HG03196 (cell line): ENCODE measurements around the gene TSACC.
"Not testable (repeated sequence)": the region's sequence is repeated elsewhere in the genome, so short reads cannot be mapped to it uniquely, and the experiment has no call there.

Experiments
- ATAC-seq: cut with Tn5 transposase; IDR thresholded peaks from one replicate; pipeline ENCODE4 v1.9.1; 2021; ENCODE audit not compliant: unreplicated experiment

TSACC gene

GRCh38 chr1:156346035-156346434 is 7.7 kb downstream of the TSACC start:
- ATAC-seq, result not testable (repeated sequence)

GRCh38 chr1:156346636-156347035 is 8.3 kb downstream of the TSACC start:
- no peak for ATAC-seq

GRCh38 chr1:156347331-156347730 is 9.0 kb downstream of the TSACC start:
- ATAC-seq, result no peak

- ATAC-seq, result not testable (repeated sequence)
These were observed 14.2 kb downstream of the TSACC start for GRCh38 chr1:156352481-156352880.

- ATAC-seq, result no peak
These were observed 18.0 kb downstream of the TSACC start for GRCh38 chr1:156356262-156356874.

GRCh38 chr1:156356875-156357534 is 18.7 kb downstream of the TSACC start:
- no peak for ATAC-seq

GRCh38 chr1:156357977-156358376 is 19.7 kb downstream of the TSACC start:
- no peak for ATAC-seq

GRCh38 chr1:156358641-156359040 is 20.3 kb downstream of the TSACC start:
- ATAC-seq, result no peak

GRCh38 chr1:156359249-156359648 is 20.9 kb downstream of the TSACC start:
- ATAC-seq, result no peak

GRCh38 chr1:156359973-156360372 is 21.6 kb downstream of the TSACC start:
- no peak for ATAC-seq

GRCh38 chr1:156360534-156360933 is 22.2 kb downstream of the TSACC start:
- ATAC-seq, result no peak

- no peak for ATAC-seq
These were observed 27.4 kb downstream of the TSACC start for GRCh38 chr1:156365754-156366153.

- ATAC-seq, result no peak
These were observed 28.2 kb downstream of the TSACC start for GRCh38 chr1:156366378-156367166.

- ATAC-seq, result no peak
These were observed 29.2 kb downstream of the TSACC start for GRCh38 chr1:156367383-156368156.

GRCh38 chr1:156368157-156368658 is 29.9 kb downstream of the TSACC start:
- ATAC-seq, result no peak

- no peak for ATAC-seq
These were observed 30.8 kb downstream of the TSACC start, which contains the start of gene RHBG for GRCh38 chr1:156368889-156369684. TSS of gene RHBG (plus strand) at chr1:156369211. CDS start at chr1:156369250, 39 bp downstream.

GRCh38 chr1:156369685-156370286 is 31.5 kb downstream of the TSACC start:
- ATAC-seq, result not testable (repeated sequence)

- ATAC-seq, result no peak
These were observed 33.4 kb downstream of the TSACC start for GRCh38 chr1:156371553-156372264.

- no peak for ATAC-seq
These were observed 33.9 kb downstream of the TSACC start for GRCh38 chr1:156372265-156372586.
